ENCODE results near the gene ZNF598. TPM values are rescaled to one million over a fixed set of nuclear protein-coding genes. Genes with fewer than 3 reads are reported as not detected.
A peak's percentile ranks its signal among the peaks of the same experiment; 100 is the strongest.

The ZNF598 gene
- total RNA-seq, 2 donors from 2014 or later: 41.2 to 79.6 TPM

DNA sequence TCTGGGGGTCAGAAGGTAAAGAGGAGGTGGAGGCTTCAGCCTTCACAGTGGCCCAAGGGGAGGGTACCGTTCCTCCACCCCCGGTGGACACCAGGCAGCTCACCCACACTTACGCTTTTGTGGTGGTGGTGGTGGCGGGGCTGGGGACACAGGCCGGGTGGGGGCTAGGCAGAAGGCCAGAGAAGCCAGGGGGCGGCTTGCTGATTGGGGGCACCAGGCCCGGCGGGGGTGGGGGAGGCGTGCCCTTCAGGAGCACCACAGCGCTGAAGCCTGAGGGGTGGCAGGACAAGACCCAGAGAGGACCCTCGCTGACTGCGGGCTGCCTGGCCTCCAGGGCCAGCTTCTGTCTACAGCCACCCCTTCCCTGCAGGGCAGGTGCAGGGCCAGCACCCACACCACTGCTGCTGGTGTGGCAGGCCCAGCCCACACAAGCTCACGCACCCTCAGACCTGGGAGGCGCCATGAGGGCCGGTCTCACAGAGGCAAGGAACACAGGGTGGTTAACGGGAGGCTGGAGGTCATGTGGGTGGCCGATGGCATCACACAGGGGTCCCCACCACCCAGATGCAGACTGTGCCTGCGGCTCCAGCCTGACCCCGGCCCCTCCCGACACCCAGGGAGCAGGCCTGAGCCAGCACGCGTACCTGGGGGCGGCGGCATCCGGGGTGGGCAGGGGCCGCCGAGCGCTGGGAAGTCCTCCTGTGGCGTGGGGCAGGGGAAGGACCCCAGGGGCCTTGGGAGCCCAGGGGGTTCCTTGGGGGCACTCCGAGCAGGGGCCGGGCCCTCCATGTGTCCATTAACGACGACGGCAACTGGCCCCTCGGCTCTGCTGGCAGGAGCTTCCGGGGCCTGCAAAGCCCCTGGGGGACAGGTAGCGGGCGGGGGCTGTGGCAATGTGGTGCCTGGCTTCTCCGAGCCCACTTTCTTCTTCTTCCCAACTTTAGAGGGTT, 10.5 kb downstream of the ZNF598 start:
- Mint-ChIP-seq H3K4me3 (no peak overlapping the region), H3K36me3 (ENCODE audit: low read depth) (peaks cover 42% of the 10 kb centered on the region), H3K27me3 (no peaks in the 10 kb centered on the region), H3K9me3 (no peaks in the 10 kb centered on the region), H3K27ac (no peak overlapping the region), H3K4me1 (no peaks in the 10 kb centered on the region)
- no peak for ATAC-seq (replicated peaks)

GRCh38 chr16:1998360-1998835, 11.2 kb downstream of the ZNF598 start:
- H3K4me1 Mint-ChIP-seq: no peaks in the 10 kb centered on the region
- no peaks in the 10 kb centered on the region for H3K9me3 Mint-ChIP-seq
- H3K36me3 Mint-ChIP-seq (ENCODE audit: low read depth): peaks cover 42% of the 10 kb centered on the region
- ATAC-seq (replicated peaks): no peak
- no peak overlapping the region for H3K27ac Mint-ChIP-seq
- no peak overlapping the region for H3K4me3 Mint-ChIP-seq
- H3K27me3 Mint-ChIP-seq: no peaks in the 10 kb centered on the region

DNA sequence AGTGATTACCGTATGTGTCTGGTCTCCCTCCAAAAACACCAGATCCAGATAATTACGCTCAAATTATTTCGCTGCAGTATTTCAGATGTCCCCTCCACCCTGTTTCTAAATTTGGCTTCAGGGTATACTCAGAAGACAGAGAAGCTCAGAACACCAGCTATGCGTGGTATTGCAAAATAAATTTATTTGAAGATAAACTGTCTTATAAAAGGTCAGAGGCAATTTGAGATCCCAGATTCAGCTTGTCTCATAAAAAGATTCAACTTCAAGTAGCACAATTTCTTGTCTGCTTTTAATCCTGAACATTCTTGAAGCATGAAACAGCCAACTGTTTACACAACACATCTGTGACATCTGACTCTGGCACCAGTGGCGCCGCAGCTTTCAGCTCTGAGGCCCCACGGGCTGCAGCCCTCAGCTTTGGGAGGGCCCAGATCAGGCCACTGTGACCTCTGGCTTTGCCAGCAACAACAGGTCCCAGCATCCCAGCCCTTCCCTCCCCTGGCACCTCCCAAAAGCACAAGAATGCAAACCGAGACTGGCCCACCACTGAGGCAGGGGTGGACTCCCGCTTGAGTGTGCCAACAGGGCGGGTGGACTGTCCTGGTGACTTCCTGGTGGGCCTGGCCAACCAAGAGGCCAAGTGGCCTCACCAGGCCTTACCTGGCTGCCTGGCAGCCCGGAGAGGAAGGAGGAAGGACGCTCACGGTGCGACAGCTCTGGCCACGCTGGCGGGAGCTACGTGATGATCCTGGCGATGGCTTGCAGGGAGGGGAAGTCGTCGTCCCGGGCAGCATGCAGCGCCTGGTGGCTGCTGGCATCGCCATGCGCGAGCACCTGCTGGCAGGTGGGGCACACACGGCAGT, 11.9 kb downstream of the ZNF598 start:
- ATAC-seq (replicated peaks): no peak
- H3K4me3 Mint-ChIP-seq: no peak overlapping the region
- H3K27me3 Mint-ChIP-seq: no peaks in the 10 kb centered on the region
- no peaks in the 10 kb centered on the region for H3K4me1 Mint-ChIP-seq
- H3K9me3 Mint-ChIP-seq: no peaks in the 10 kb centered on the region
- peaks cover 42% of the 10 kb centered on the region for H3K36me3 Mint-ChIP-seq (ENCODE audit: low read depth)
- no peak overlapping the region for H3K27ac Mint-ChIP-seq

DNA sequence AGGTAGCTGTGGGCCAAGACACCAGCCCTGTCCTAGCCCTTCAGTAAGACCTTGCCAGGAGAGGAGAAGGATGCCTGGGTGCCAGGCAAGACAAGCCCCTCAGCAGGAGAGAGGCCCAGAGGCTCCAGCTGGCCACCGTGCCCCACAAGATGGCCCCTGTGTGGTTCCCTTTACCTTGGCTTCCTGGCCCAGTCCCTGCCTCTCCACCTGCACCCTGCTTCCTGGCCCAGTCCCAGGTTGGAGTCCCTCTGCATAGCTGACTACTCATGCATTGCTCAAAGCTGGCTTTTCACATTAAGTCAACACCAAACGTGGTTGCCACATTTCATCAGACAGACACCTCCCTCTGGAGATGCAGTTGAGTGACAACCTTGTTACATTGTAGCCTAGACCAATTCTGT, 15.9 kb downstream of the ZNF598 start:
- peaks cover 17% of the 10 kb centered on the region for H3K36me3 Mint-ChIP-seq (ENCODE audit: low read depth)
- H3K27ac Mint-ChIP-seq: no peak overlapping the region
- H3K9me3 Mint-ChIP-seq: no peaks in the 10 kb centered on the region
- ATAC-seq (replicated peaks): peak; percentile 29
- H3K4me3 Mint-ChIP-seq: no peak overlapping the region
- H3K4me1 Mint-ChIP-seq: no peaks in the 10 kb centered on the region
- peaks cover 3% of the 10 kb centered on the region for H3K27me3 Mint-ChIP-seq

GRCh38 chr16:1992704-1993317, 16.8 kb downstream of the ZNF598 start:
- no peaks in the 10 kb centered on the region for H3K9me3 Mint-ChIP-seq
- no peak overlapping the region for H3K4me3 Mint-ChIP-seq
- peaks cover 7% of the 10 kb centered on the region for H3K27me3 Mint-ChIP-seq
- H3K4me1 Mint-ChIP-seq: no peaks in the 10 kb centered on the region
- no peak for ATAC-seq (replicated peaks)
- H3K36me3 Mint-ChIP-seq (ENCODE audit: low read depth): peaks cover 7% of the 10 kb centered on the region
- H3K27ac Mint-ChIP-seq: no peak overlapping the region

- ATAC-seq (replicated peaks): peak; percentile 67
- Mint-ChIP-seq H3K4me1 (no peaks in the 10 kb centered on the region), H3K36me3 (ENCODE audit: low read depth) (peaks cover under 1% of the 10 kb centered on the region), H3K27me3 (peaks cover 7% of the 10 kb centered on the region), H3K4me3 (peak overlapping the region; percentile 76), H3K27ac (no peak overlapping the region), H3K9me3 (no peaks in the 10 kb centered on the region)
These were observed 17.5 kb downstream of the ZNF598 start for GRCh38 chr16:1991948-1992703.

DNA sequence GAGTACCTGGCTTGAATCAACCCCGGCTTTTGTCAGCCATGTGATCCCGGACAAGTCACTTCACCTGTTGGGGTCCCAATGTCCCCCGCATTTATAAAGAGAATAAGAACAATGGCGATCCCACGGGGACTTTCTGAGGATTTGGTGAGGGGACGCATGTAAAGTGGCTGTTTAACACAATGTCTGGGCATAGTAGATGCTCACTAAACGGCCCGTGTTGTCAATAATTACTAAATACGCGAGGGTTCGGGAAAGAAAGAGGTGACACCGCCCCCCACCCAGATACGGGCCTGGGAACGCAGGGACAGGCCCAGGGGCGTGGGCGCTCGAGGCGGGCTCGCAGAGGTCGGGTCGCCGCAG, 18.1 kb downstream of the ZNF598 start:
- Mint-ChIP-seq H3K4me1 (no peaks in the 10 kb centered on the region), H3K27ac (peak overlapping the region; percentile 48), H3K4me3 (peak overlapping the region; percentile 76), H3K9me3 (no peaks in the 10 kb centered on the region), H3K27me3 (peaks cover 7% of the 10 kb centered on the region), H3K36me3 (ENCODE audit: low read depth) (no peaks in the 10 kb centered on the region)
- no peak for ATAC-seq (replicated peaks)

GRCh38 chr16:1991135-1991551, 18.5 kb downstream of the ZNF598 start:
- no peaks in the 10 kb centered on the region for H3K36me3 Mint-ChIP-seq (ENCODE audit: low read depth)
- H3K9me3 Mint-ChIP-seq: no peaks in the 10 kb centered on the region
- H3K27ac Mint-ChIP-seq: peak overlapping the region; percentile 48
- H3K4me3 Mint-ChIP-seq: peak overlapping the region; percentile 76
- H3K27me3 Mint-ChIP-seq: peaks cover 7% of the 10 kb centered on the region
- ATAC-seq (replicated peaks): peak; percentile 60
- H3K4me1 Mint-ChIP-seq: no peaks in the 10 kb centered on the region

DNA sequence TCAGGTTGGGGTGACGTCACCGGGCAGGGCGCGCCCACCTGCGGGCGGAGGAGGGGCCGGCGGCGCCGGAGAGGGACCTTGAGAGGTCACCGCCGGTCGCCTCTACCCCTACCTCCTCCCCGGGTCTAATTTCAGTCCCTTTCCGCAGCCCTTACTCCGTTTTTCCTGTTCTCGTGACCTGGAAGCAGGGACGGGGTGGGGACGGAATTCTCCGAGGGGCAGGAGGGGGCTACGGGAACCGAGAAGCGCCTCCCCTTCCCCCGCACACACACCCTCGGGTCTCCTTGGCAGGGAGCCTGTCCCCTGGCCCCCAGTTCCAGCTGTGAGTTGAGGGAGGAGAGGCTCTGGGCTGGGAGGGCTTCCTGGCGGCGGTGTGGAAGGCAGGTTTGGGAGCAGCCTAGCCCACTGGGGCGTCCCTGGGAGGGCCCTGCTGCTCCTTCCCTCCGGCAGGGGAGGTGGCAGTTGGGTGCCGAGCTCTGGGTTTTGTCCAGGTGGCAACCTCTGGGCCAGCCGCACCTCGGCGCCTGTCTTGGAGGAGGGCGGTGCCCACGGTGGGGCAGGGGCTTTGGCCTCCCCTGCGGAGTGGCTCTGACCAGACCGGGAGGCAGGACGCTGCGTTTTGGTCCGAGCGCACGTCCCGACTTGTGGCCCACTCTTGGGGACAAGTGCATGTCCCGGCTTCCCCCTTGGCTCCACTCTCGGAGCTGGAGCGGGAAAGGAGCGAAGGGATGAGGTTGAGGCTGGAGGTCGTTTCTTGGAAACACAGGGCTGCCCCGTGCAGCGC, 19.1 kb downstream of the ZNF598 start:
- Mint-ChIP-seq H3K36me3 (ENCODE audit: low read depth) (no peaks in the 10 kb centered on the region), H3K27ac (no peak overlapping the region), H3K27me3 (peaks cover 7% of the 10 kb centered on the region), H3K4me1 (no peaks in the 10 kb centered on the region), H3K9me3 (no peaks in the 10 kb centered on the region), H3K4me3 (peak overlapping the region; percentile 76)
- ATAC-seq (replicated peaks): peak; percentile 16

- no peaks in the 10 kb centered on the region for H3K9me3 Mint-ChIP-seq
- H3K27me3 Mint-ChIP-seq: peaks cover 7% of the 10 kb centered on the region
- peak overlapping the region; percentile 76 for H3K4me3 Mint-ChIP-seq
- no peak for ATAC-seq (replicated peaks)
- no peak overlapping the region for H3K27ac Mint-ChIP-seq
- H3K4me1 Mint-ChIP-seq: no peaks in the 10 kb centered on the region
- no peaks in the 10 kb centered on the region for H3K36me3 Mint-ChIP-seq (ENCODE audit: low read depth)
These were observed 19.6 kb downstream of the ZNF598 start for GRCh38 chr16:1990101-1990350.

DNA sequence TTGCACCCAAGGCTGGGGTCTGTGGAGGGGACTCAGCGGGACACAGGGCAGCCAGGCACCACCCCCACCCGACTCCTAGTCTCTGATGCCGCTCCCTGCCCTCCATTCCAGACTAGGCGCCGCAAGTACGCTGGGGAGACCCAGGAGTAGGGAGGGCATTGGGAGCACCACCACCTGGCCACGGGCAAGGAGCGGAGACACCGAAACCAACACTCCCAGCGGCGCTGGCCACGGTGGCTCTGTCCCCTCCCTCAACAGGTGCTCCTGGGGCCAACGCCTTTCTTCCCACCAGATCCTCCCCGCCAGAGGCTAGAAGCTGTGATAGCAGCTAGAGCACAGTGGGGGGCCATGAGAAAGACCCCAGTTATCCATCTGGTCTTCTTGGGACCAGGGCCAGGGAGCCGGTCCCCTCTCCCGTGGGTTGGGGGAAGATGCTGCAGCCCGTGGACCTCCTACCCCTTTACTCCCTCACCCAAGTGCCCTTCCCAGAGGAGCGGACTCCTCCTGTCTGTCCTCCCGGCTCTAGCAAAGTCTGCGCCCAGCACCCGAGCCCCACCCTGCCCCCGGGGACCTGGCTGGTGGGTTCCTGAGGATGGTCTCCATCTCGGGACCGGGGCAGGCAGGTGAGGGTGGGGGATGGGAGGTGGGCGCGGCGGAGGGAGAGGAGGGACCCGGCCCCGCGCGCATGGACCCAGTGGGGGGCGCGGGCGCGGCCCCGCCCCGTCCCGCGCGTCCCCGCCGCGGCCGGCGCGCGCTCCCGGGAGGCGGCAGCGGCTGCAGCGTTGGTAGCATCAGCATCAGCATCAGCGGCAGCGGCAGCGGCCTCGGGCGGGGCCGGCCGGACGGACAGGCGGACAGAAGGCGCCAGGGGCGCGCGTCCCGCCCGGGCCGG, 20.2 kb downstream of the ZNF598 start, which contains the start of gene SYNGR3:
Gene SYNGR3, plus strand, starts transcription at position 762 of the 892 bp plus-strand sequence. CDS start 133 bp downstream, outside the sequence.
- Mint-ChIP-seq H3K4me3 (peak within 1 kb of the TSS; percentile 76), H3K4me1 (no peaks in the 10 kb centered on the region), H3K27ac (no peak within 1 kb of the TSS), H3K27me3 (peaks cover 7% of the 10 kb centered on the region), H3K9me3 (no peaks in the 10 kb centered on the region), H3K36me3 (ENCODE audit: low read depth) (no peaks in the 10 kb centered on the region)
- no peak for ATAC-seq (replicated peaks)

DNA sequence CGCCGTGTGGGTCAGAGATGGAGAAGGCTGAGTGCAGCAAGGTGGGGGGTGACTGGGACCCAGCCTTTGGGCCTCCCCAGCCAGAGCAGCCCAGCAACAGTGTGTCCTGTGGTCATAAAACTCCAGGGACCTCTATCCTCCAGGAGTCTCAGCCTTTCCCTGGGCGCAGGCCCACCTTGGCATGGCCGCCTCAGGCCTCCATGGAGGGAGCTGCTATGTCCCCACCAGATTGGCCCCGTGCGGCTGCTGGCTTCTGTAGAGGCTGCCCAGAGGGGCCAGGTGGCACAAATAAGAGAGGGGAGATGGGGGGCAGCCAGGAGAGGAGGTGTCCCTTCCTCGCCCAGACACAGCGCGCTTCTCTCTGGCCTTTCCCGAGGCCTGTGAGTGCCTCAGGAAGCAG, 22.4 kb downstream of the ZNF598 start:
- Mint-ChIP-seq H3K4me3 (no peak overlapping the region), H3K36me3 (ENCODE audit: low read depth) (no peaks in the 10 kb centered on the region), H3K27me3 (peaks cover 11% of the 10 kb centered on the region), H3K9me3 (no peaks in the 10 kb centered on the region), H3K4me1 (no peaks in the 10 kb centered on the region), H3K27ac (no peak overlapping the region)
- ATAC-seq (replicated peaks): no peak
